H1 (cell line): ENCODE results near the gene BUB1B. TPM values are rescaled to one million over a fixed set of nuclear protein-coding genes. Genes with fewer than 3 reads are reported as not detected.

ENCODE experiments used
- BCL11A ChIP-seq, 2 experiments: IDR thresholded peaks; one replicate each; pipeline ENCODE4 v1.6.1; 2011; ENCODE audit warnings: low read depth in 2 of 2, low read length in 2 of 2, mild to moderate bottlenecking in 2 of 2
- NANOG ChIP-seq: IDR thresholded peaks from 2 replicates; pipeline ENCODE4 v1.6.1; 2011; ENCODE audit warnings: low read length, low read depth, mild to moderate bottlenecking, inconsistent platforms; ENCODE audit not compliant: insufficient read depth, poor library complexity, severe bottlenecking
- ZNF274 ChIP-seq: IDR thresholded peaks from 2 replicates; pipeline ENCODE4 v1.7.0; 2012; ENCODE audit warnings: low read length, borderline replicate concordance; ENCODE audit errors: extremely low read depth
- polyA plus RNA-seq, 7 experiments: library from polyadenylated mRNA; depleted of rRNA in 3 of 7; stranded (reverse) in 5 of 7; unstranded in 2 of 7; fragments of >200 nt in 5 of 7; fragments of 200-250 nt in 2 of 7; gene quantifications; 1 replicate in 5 of 7; 2 replicates in 1 of 7; 4 replicates in 1 of 7; pipeline versions ENCODE4 v1.2.1 to v1.2.3, GENCODE V29; 2011 to 2013; ENCODE audit warnings: missing spikeins in 2 of 7, mixed read lengths in 2 of 7
- total RNA-seq: library from RNA; stranded (reverse); fragmentation: NEBNext Ultra II Directional; extraction: Animal tissue kit (Norgen Biotek cat#: 25700); gene quantifications from 2 replicates; pipeline ENCODE4 v1.2.1, GENCODE V29; 2021
- TF ChIP-seq, protein P1 (sequence below): IDR thresholded peaks from 2 replicates; pipeline ENCODE4 v1.6.1; 2012; ENCODE audit warnings: low read length, inconsistent platforms

The BUB1B gene
- total and polyA plus RNA-seq, 2 of the 8 experiments (the other 6 are each of a cell fraction or from before 2014, with no cell fraction given): 48.9 to 144 TPM

DNA sequence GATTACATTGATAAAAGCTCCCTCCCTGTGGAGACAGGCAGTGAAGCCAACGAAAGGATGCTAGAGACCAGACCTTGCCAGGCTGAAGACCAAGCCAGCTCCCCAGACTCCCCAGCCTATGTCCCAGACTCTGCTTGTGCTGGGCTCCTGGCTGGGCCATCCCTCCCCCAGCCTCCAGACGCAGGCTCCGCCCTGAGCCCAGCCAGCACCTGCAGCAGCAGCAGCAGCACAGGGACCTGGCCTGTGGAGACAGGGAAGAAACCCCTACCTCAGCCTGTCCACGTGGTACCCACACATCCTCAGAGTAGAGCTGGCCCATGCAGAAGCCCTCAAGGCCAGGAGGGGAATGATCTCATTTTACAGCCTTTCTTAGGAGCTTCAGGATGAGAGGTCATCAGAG is 108.7 kb downstream of the BUB1B start (continued):
- TF ChIP-seq BCL11A (IDR thresholded peaks at IDR 0.05; ENCODE audit: low read depth in 2 of 2, low read length in 2 of 2) (no peak), NANOG (no peak), ZNF274 (no peak)
- TF ChIP-seq, protein P1, sequence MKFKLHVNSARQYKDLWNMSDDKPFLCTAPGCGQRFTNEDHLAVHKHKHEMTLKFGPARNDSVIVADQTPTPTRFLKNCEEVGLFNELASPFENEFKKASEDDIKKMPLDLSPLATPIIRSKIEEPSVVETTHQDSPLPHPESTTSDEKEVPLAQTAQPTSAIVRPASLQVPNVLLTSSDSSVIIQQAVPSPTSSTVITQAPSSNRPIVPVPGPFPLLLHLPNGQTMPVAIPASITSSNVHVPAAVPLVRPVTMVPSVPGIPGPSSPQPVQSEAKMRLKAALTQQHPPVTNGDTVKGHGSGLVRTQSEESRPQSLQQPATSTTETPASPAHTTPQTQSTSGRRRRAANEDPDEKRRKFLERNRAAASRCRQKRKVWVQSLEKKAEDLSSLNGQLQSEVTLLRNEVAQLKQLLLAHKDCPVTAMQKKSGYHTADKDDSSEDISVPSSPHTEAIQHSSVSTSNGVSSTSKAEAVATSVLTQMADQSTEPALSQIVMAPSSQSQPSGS: no peak
